Muscle of leg (tissue), 11 donors: ENCODE data around the gene FAM83D. TPM values are rescaled to one million over a fixed set of nuclear protein-coding genes. Genes with fewer than 3 reads are reported as not detected.

Source experiments
- DNase-seq: peaks from one replicate; pipeline ENCODE4 v3.0.0; 2013
- H3K27ac ChIP-seq: one replicate; pipeline ENCODE4 v1.5.1; 2013; ENCODE audit warnings: mild to moderate bottlenecking, low read length, control low read depth
- H3K27me3 ChIP-seq: one replicate; pipeline ENCODE4 v1.6.1; 2013; ENCODE audit warnings: low read length; ENCODE audit not compliant: control insufficient read depth, insufficient read depth
- H3K36me3 ChIP-seq: one replicate; pipeline ENCODE4 v1.6.1; 2013; ENCODE audit warnings: low read length; ENCODE audit not compliant: control insufficient read depth, insufficient read depth
- H3K4me1 ChIP-seq: one replicate; pipeline ENCODE4 v1.6.1; 2013; ENCODE audit warnings: low read length; ENCODE audit not compliant: control insufficient read depth, insufficient read depth
- H3K4me3 ChIP-seq: one replicate; pipeline ENCODE4 v1.5.1; 2013; ENCODE audit warnings: low read length, control low read depth
- H3K9me3 ChIP-seq: replicated peaks from 2 replicates; pipeline ENCODE4 v1.6.1; 2013; ENCODE audit warnings: low read depth, low read length; ENCODE audit not compliant: control insufficient read depth
- WGBS: methylation state at CpG from one replicate; pipeline ENCODE4 v1.1.5; 2013; ENCODE audit warnings: missing lambda C conversion rate; ENCODE audit not compliant: insufficient coverage; 5-methylcytosine and 5-hydroxymethylcytosine counted together
- polyA plus RNA-seq, 8 donors: library from polyadenylated mRNA; unstranded; fragments of 120-200 nt; gene quantifications; one replicate each; pipeline versions ENCODE4 v1.2.1 to v1.2.3, GENCODE V29; 2013; ENCODE audit warnings: inconsistent platforms in 1 of 8, low replicate concordance in 1 of 8; ENCODE audit not compliant: insufficient read length in 8 of 8, insufficient read depth in 1 of 8
- total RNA-seq: library from RNA; stranded (reverse); fragments of 120-200 nt; gene quantifications from one replicate; pipeline ENCODE4 v1.2.4, GENCODE V29; 2013

Gene FAM83D
- total and polyA plus RNA-seq, 9 donors = 5.7 to 13.0 (median 9.1) TPM

- no peaks in the 10 kb centered on the region for H3K36me3 ChIP-seq
- no peaks in the 10 kb centered on the region for H3K9me3 ChIP-seq
- H3K4me3 ChIP-seq = no peak overlapping the region
- WGBS = 68% methylated on average over 3 of the region's 6 CpGs
- no peak for DNase-seq
- H3K4me1 ChIP-seq = no peaks in the 10 kb centered on the region
- no peak overlapping the region for H3K27ac ChIP-seq
- H3K27me3 ChIP-seq = peaks cover 4% of the 10 kb centered on the region
Measured at GRCh38 chr20:38885357-38885756, 40.9 kb upstream of the FAM83D start.

GRCh38 chr20:38888059-38888831 is 38.0 kb upstream of the FAM83D start:
- H3K36me3 ChIP-seq = no peaks in the 10 kb centered on the region
- no peak overlapping the region for H3K27ac ChIP-seq
- 47% methylated on average over 6 of the region's 13 CpGs for WGBS
- no peak for DNase-seq
- H3K27me3 ChIP-seq = peaks cover 6% of the 10 kb centered on the region
- H3K4me3 ChIP-seq = no peak overlapping the region
- no peaks in the 10 kb centered on the region for H3K4me1 ChIP-seq
- no peaks in the 10 kb centered on the region for H3K9me3 ChIP-seq

- DNase-seq = no peak
- H3K36me3 ChIP-seq = no peaks in the 10 kb centered on the region
- H3K4me3 ChIP-seq = no peak overlapping the region
- H3K27me3 ChIP-seq = peaks cover 8% of the 10 kb centered on the region
- peaks cover 1% of the 10 kb centered on the region for H3K4me1 ChIP-seq
- WGBS = 78% methylated on average over 1 of the region's 2 CpGs
- no peak overlapping the region for H3K27ac ChIP-seq
- no peaks in the 10 kb centered on the region for H3K9me3 ChIP-seq
Measured at GRCh38 chr20:38889050-38889449, 37.2 kb upstream of the FAM83D start.

- Histone ChIP-seq H3K27ac (no peak overlapping the region), H3K36me3 (no peaks in the 10 kb centered on the region), H3K4me3 (no peak overlapping the region), H3K27me3 (peaks cover 8% of the 10 kb centered on the region), H3K4me1 (peaks cover 4% of the 10 kb centered on the region), H3K9me3 (no peaks in the 10 kb centered on the region)
- DNase-seq = no peak
- WGBS = 57% methylated on average over 13 of the region's 13 CpGs
Measured at GRCh38 chr20:38889792-38890496, 36.3 kb upstream of the FAM83D start.

DNA sequence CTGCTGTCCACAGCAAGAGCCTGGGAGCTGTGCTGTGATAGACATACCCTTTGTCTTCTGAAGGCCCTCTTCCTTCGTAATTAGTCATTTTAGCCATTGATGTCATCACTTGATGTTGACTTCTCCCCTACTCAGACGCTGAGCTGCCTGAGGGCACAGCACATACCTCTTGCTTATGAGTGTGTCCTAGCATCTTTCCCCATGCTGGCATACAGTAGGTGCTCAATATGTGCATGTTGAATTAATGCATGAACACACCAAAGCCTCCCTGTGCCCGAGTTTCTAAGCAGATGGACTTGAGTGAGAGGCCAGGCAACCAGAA is 35.8 kb upstream of the FAM83D start:
- Histone ChIP-seq H3K4me1 (peaks cover 4% of the 10 kb centered on the region), H3K27ac (no peak overlapping the region), H3K4me3 (no peak overlapping the region), H3K9me3 (no peaks in the 10 kb centered on the region), H3K27me3 (peaks cover 10% of the 10 kb centered on the region), H3K36me3 (no peaks in the 10 kb centered on the region)
- DNase-seq = no peak
- WGBS = 71% methylated on average over 1 of the region's 3 CpGs

DNA sequence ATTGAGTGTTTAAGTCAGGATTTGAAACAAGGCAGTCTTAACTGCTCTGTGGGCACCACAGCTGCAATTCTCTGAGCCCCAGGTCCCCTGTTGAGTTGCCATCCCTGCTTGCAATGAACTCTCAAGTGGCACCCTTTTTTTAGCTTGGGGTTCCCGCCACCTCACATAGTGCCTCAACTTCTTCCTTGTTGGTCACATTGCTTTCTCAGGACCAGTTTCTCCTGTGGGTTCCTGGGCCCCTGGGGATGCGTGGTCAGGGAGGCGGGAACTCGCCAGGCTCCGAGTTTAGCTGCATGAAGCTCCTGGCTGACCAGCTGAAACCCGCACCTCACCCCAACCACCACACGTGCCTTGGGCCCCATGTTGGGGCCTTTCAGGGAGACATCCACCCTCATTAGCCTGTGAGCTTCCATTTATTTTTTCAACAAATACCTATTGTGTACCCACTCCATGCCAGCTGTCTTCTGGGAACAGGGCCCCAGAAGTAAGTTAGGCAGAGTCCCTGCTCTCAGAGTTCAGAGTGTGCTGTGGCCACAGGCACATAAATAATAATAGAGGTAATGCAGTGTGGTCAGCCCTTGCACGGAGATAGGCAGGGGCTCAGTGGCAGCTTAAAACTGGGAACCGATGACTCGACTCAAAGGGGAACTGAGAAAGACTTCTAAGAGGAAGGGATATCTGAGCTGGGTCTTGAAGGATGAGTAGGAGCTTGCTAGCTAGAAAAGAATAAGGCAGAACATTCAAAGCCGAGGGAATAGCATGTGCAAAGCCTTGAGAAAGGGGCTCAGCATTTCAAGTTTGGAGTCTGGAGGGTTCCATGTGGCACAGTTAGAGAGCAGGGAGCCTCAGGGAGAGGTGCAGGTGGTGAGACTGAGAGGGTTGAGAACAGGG is 33.9 kb upstream of the FAM83D start:
- Histone ChIP-seq H3K4me3 (no peak overlapping the region), H3K27ac (no peak overlapping the region), H3K36me3 (no peaks in the 10 kb centered on the region), H3K4me1 (peaks cover 4% of the 10 kb centered on the region), H3K9me3 (no peaks in the 10 kb centered on the region), H3K27me3 (peaks cover 8% of the 10 kb centered on the region)
- no peak for DNase-seq
- WGBS = 74% methylated on average over 9 of the region's 11 CpGs

- WGBS = 29% methylated on average over 5 of the region's 6 CpGs
- peaks cover 4% of the 10 kb centered on the region for H3K4me1 ChIP-seq
- no peak overlapping the region for H3K4me3 ChIP-seq
- DNase-seq = no peak
- no peak overlapping the region for H3K27ac ChIP-seq
- peaks cover 8% of the 10 kb centered on the region for H3K27me3 ChIP-seq
- H3K9me3 ChIP-seq = no peaks in the 10 kb centered on the region
- no peaks in the 10 kb centered on the region for H3K36me3 ChIP-seq
Measured at GRCh38 chr20:38893056-38893564, 33.1 kb upstream of the FAM83D start.

- no peak overlapping the region for H3K4me3 ChIP-seq
- DNase-seq = peak; percentile 41
- under 1% methylated on average over 15 of the region's 25 CpGs for WGBS
Measured at GRCh38 chr20:38893565-38894090, 32.6 kb upstream of the FAM83D start.

GRCh38 chr20:38894091-38894847 is 31.9 kb upstream of the FAM83D start:
- peak; percentile 41 for DNase-seq
- WGBS = 17% methylated on average over 22 of the region's 30 CpGs
- H3K9me3 ChIP-seq = no peaks in the 10 kb centered on the region
- peaks cover 4% of the 10 kb centered on the region for H3K4me1 ChIP-seq
- no peak overlapping the region for H3K27ac ChIP-seq
- no peaks in the 10 kb centered on the region for H3K36me3 ChIP-seq
- no peak overlapping the region for H3K4me3 ChIP-seq
- H3K27me3 ChIP-seq = peaks cover 8% of the 10 kb centered on the region

More at GRCh38 chr20:38893565-38894090, 32.6 kb upstream of the FAM83D start:
- no peak overlapping the region for H3K27ac ChIP-seq
- H3K9me3 ChIP-seq = no peaks in the 10 kb centered on the region
- H3K36me3 ChIP-seq = no peaks in the 10 kb centered on the region
- peaks cover 4% of the 10 kb centered on the region for H3K4me1 ChIP-seq
- peaks cover 8% of the 10 kb centered on the region for H3K27me3 ChIP-seq
